CD14-positive monocyte (primary cell): ENCODE data around the gene MRNIP. TPM values are rescaled to one million over a fixed set of nuclear protein-coding genes. Genes with fewer than 3 reads are reported as not detected.

Experiments
- DNase-seq, 3 donors: peaks; one replicate each; pipeline ENCODE4 v3.0.0-alpha.2; 2011 to 2022
- H2AFZ ChIP-seq: 2 replicates; pipeline ENCODE4 v1.6.0; 2012; ENCODE audit warnings: mild to moderate bottlenecking, low read depth, low read length, inconsistent platforms; ENCODE audit not compliant: insufficient read depth, poor library complexity, severe bottlenecking
- H3K27ac ChIP-seq, 2 donors: 1 replicate in 1 of 2; 2 replicates in 1 of 2; pipeline ENCODE4 v1.5.1; 2012 to 2013; ENCODE audit warnings: low read length in 2 of 2, control low read depth in 1 of 2, inconsistent platforms in 1 of 2, low read depth in 1 of 2, mild to moderate bottlenecking in 1 of 2
- H3K27me3 ChIP-seq, 2 donors: one replicate each; pipeline versions ENCODE4 v1.6.0 to v1.6.1; 2011 to 2013; ENCODE audit warnings: low read length in 2 of 2; ENCODE audit not compliant: control insufficient read depth in 2 of 2, insufficient read depth in 2 of 2
- H3K36me3 ChIP-seq, 2 donors: replicated peaks in 1 of 2; 1 replicate in 1 of 2; 2 replicates in 1 of 2; pipeline versions ENCODE4 v1.5.1 to v1.6.1; 2012 to 2013; ENCODE audit warnings: low read length in 2 of 2, control low read depth in 1 of 2, inconsistent platforms in 1 of 2, mild to moderate bottlenecking in 1 of 2; ENCODE audit not compliant: insufficient read depth in 2 of 2, control insufficient read depth in 1 of 2
- H3K4me1 ChIP-seq, 2 donors: 1 replicate in 1 of 2; 2 replicates in 1 of 2; pipeline versions ENCODE4 v1.5.1 to v1.6.1; 2012 to 2013; ENCODE audit warnings: low read length in 2 of 2, control low read depth in 1 of 2, inconsistent platforms in 1 of 2, mild to moderate bottlenecking in 1 of 2, moderate library complexity in 1 of 2; ENCODE audit not compliant: insufficient read depth in 2 of 2, control insufficient read depth in 1 of 2
- H3K4me2 ChIP-seq: replicated peaks from 2 replicates; pipeline ENCODE3; 2012; ENCODE audit warnings: low read length, moderate library complexity, mild to moderate bottlenecking; ENCODE audit not compliant: poor library complexity, severe bottlenecking; ENCODE audit errors: extremely low read depth
- H3K4me3 ChIP-seq, 3 experiments: fragments of 200-600 bp in 1 of 3; sonication (generic) in 1 of 3; replicated peaks in 1 of 3; 1 replicate in 2 of 3; 2 replicates in 1 of 3; pipeline ENCODE4 v1.5.1; 2011 to 2013; ENCODE audit warnings: low read length in 3 of 3, mild to moderate bottlenecking in 3 of 3, control low read depth in 2 of 3, low read depth in 2 of 3, inconsistent platforms in 1 of 3, moderate library complexity in 1 of 3
- H3K79me2 ChIP-seq: 2 replicates; pipeline ENCODE4 v1.6.0; 2012; ENCODE audit warnings: mild to moderate bottlenecking, control low read depth, inconsistent platforms, low read length, moderate library complexity; ENCODE audit not compliant: insufficient read depth
- H3K9ac ChIP-seq: 2 replicates; pipeline ENCODE4 v1.6.0; 2017; ENCODE audit warnings: low read length, mild to moderate bottlenecking; ENCODE audit not compliant: insufficient read depth, poor library complexity, severe bottlenecking
- H3K9me3 ChIP-seq, 2 donors: replicated peaks in 1 of 2; 1 replicate in 1 of 2; 2 replicates in 1 of 2; pipeline versions ENCODE4 v1.5.1 to v1.6.1; 2012 to 2013; ENCODE audit warnings: low read length in 2 of 2, control low read depth in 1 of 2; ENCODE audit not compliant: control insufficient read depth in 1 of 2, insufficient read depth in 1 of 2
- H4K20me1 ChIP-seq: 2 replicates; pipeline ENCODE4 v1.6.0; 2012; ENCODE audit warnings: mild to moderate bottlenecking, low read length, control low read depth, moderate library complexity; ENCODE audit not compliant: insufficient read depth
- H3K27ac Mint-ChIP-seq, 7 donors: one replicate each; pipeline ENCODE4 v1.8.0; 2020; ENCODE audit warnings: mild to moderate bottlenecking in 7 of 7, mixed read lengths in 7 of 7, moderate library complexity in 6 of 7, inconsistent platforms in 2 of 7
- H3K27me3 Mint-ChIP-seq, 3 donors: one replicate each; pipeline ENCODE4 v1.8.0; 2021 to 2022; ENCODE audit warnings: low read depth in 3 of 3, mild to moderate bottlenecking in 3 of 3, mixed read lengths in 3 of 3, moderate library complexity in 3 of 3, inconsistent platforms in 1 of 3
- H3K36me3 Mint-ChIP-seq, 2 donors: one replicate each; pipeline ENCODE4 v1.8.0; 2020; ENCODE audit warnings: mixed read lengths in 2 of 2, inconsistent platforms in 1 of 2, mild to moderate bottlenecking in 1 of 2
- H3K4me1 Mint-ChIP-seq: one replicate; pipeline ENCODE4 v1.8.0; 2020; ENCODE audit warnings: mild to moderate bottlenecking, mixed read lengths
- H3K4me3 Mint-ChIP-seq, 2 donors: one replicate each; pipeline ENCODE4 v1.8.0; 2020; ENCODE audit warnings: mild to moderate bottlenecking in 2 of 2, mixed read lengths in 2 of 2, moderate library complexity in 1 of 2
- H3K9me3 Mint-ChIP-seq, 7 donors: one replicate each; pipeline ENCODE4 v1.8.0; 2020 to 2022; ENCODE audit warnings: mixed read lengths in 7 of 7, mild to moderate bottlenecking in 6 of 7, moderate library complexity in 6 of 7, inconsistent platforms in 2 of 7
- CTCF ChIP-seq: fragments of 200-600 bp; IDR thresholded peaks from one replicate; pipeline ENCODE4 v1.8.0; 2022; ENCODE audit warnings: antibody characterized with exemption, mild to moderate bottlenecking
- WGBS: methylation state at CpG from one replicate; pipeline ENCODE4 v1.1.5; 2013; ENCODE audit warnings: missing lambda C conversion rate; ENCODE audit not compliant: insufficient coverage; 5-methylcytosine and 5-hydroxymethylcytosine counted together
- intact Hi-C, 2 donors: fragments of 100-400 bp; cut with micrococcal nuclease; formaldehyde crosslinking; loops; one replicate each; pipeline versions ENCODE4 v1.15.0 to v1.15.1; 2023
- polyA plus RNA-seq, 3 donors: library from polyadenylated mRNA; depleted of rRNA in 1 of 3; unstranded in 2 of 3; stranded (reverse) in 1 of 3; fragments of 300-500 nt in 2 of 3; fragments of >200 nt in 1 of 3; fragmentation: Illumina TruSeq in 2 of 3; gene quantifications; 1 replicate in 2 of 3; 2 replicates in 1 of 3; pipeline ENCODE4 v1.2.3, GENCODE V29; 2012 to 2021

MRNIP gene
- polyA plus RNA-seq, 3 donors, result 1.2 to 23.0 (median 1.4) TPM

- Mint-ChIP-seq H3K27me3 (peaks cover 0 to 2% (median 0%) of the 10 kb centered on the region in 3 donors), H3K27ac (peak overlapping the region in 4 of 7 donors; percentile 1 to 73 (median 68)), H3K4me1 (peaks cover 22% of the 10 kb centered on the region), H3K4me3 (no peak overlapping the region), H3K36me3 (peaks cover 34 to 52% of the 10 kb centered on the region in 2 donors), H3K9me3 (peaks cover 0 to 5% (median 0%) of the 10 kb centered on the region in 7 donors)
- no peaks in the 10 kb centered on the region for H3K27me3 ChIP-seq
- no peak for TF ChIP-seq CTCF
- peaks cover 0 to 9% of the 10 kb centered on the region in 2 donors for H3K4me1 ChIP-seq
- H2AFZ ChIP-seq, result no peak overlapping the region
- whole genome bisulfite sequencing, result 96% methylated on average over 12 of the region's 16 CpGs
- no peak for DNase-seq
- no peak overlapping the region for H3K4me2 ChIP-seq
- peaks cover 38% of the 10 kb centered on the region for H4K20me1 ChIP-seq
- H3K4me3 ChIP-seq, result no peak overlapping the region
- H3K9me3 ChIP-seq, result no peaks in the 10 kb centered on the region
- peaks cover 36% of the 10 kb centered on the region in 2 donors for H3K36me3 ChIP-seq
- intact Hi-C loops, result loop anchor here (5.0 to 10.0 kb wide), 2 partner anchors 37 to 65 kb away; partner anchors contain the start of gene TBC1D9B (in 1 of the 2)
- H3K79me2 ChIP-seq, result no peaks in the 10 kb centered on the region
- no peak overlapping the region for H3K27ac ChIP-seq
- no peak overlapping the region for H3K9ac ChIP-seq
These were observed 19.0 kb downstream of the MRNIP start for GRCh38 chr5:179839328-179840256.

- Histone ChIP-seq H3K36me3 (peaks cover 53 to 55% of the 10 kb centered on the region in 2 donors), H3K27me3 (no peaks in the 10 kb centered on the region), H3K4me1 (peaks cover 0 to 9% of the 10 kb centered on the region in 2 donors), H2AFZ (no peak overlapping the region), H3K9me3 (no peaks in the 10 kb centered on the region), H3K27ac (peak overlapping the region; percentile 11 to 43), H3K4me3 (no peak overlapping the region), H3K9ac (no peak overlapping the region), H4K20me1 (peaks cover 57% of the 10 kb centered on the region), H3K4me2 (no peak overlapping the region), H3K79me2 (peaks cover 9% of the 10 kb centered on the region)
- peaks cover 0 to 2% (median 0%) of the 10 kb centered on the region in 3 donors for H3K27me3 Mint-ChIP-seq
- H3K9me3 Mint-ChIP-seq, result no peaks in the 10 kb centered on the region
- no peak overlapping the region for H3K4me3 Mint-ChIP-seq
- intact Hi-C loops, result loop anchor here (5.0 kb wide), 1 partner anchor 35 kb away; no protein-coding TSS in a partner anchor
- peaks cover 13% of the 10 kb centered on the region for H3K4me1 Mint-ChIP-seq
- peak overlapping the region; percentile 40 to 77 (median 66) for H3K27ac Mint-ChIP-seq
- WGBS, result 96% methylated on average over 8 of the region's 15 CpGs
- peaks cover 50 to 70% of the 10 kb centered on the region in 2 donors for H3K36me3 Mint-ChIP-seq
- no peak for TF ChIP-seq CTCF
- no peak for DNase-seq
These were observed 21.3 kb downstream of the MRNIP start for GRCh38 chr5:179837076-179838011.
